Measurements from ENCODE around the gene STX2.
A peak's percentile ranks its signal among the peaks of the same experiment; 100 is the strongest.

STX2 gene

DNA sequence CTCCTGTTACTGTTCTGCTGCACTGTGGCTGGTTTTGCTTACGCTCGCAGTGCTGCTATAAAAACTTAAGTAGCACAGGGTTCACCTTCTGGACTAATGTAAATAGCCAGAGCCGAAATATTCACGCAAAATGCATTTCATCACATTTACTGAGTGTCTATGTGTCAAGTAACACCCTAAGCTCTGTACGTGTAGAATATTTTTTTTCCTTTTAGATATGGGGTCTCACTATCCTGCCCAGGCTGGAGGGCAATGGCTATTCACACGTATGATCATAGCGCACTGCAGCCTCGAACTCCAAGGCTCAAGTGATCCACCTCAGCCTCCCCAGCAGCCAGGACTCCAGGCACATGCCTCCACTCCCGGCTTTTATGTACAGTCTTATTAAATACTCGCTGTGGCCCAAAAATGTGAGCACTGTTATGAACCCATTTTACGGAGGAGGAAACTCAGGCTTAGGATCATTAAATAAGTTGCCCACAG, 62.2 kb downstream of the STX2 start:
- Histone ChIP-seq H3K4ac (ENCODE audit: low read length) (no peak overlapping the region), H3K4me3 (ENCODE audit: low read length in 2 of 2) (peak overlapping the region in 1 of 2 donors; percentile 45), H2BK5ac (ENCODE audit: low read length) (no peak overlapping the region), H3K36me3 (replicated peaks in 1 of 2; ENCODE audit: control insufficient read depth in 2 of 2, insufficient read depth in 2 of 2, low read length in 2 of 2) (no peaks in the 10 kb centered on the region), H3K18ac (ENCODE audit: low read length) (no peak overlapping the region), H2AK5ac (ENCODE audit: low read depth, low read length) (no peak overlapping the region), H3K9me3 (replicated peaks in 1 of 2; ENCODE audit: control insufficient read depth in 2 of 2, insufficient read depth in 1 of 2, low read depth in 1 of 2, low read length in 2 of 2) (no peaks in the 10 kb centered on the region), H4K8ac (ENCODE audit: low read depth, low read length) (no peak overlapping the region), H2BK120ac (ENCODE audit: low read depth, low read length) (no peak overlapping the region), H3K23ac (ENCODE audit: low read depth, low read length, poor library complexity) (no peak overlapping the region), H3K9ac (ENCODE audit: low read depth, low read length, poor library complexity) (no peak overlapping the region), H3K4me1 (ENCODE audit: control insufficient read depth in 2 of 2, insufficient read depth in 1 of 2, low read depth in 1 of 2, low read length in 2 of 2) (peaks cover 5 to 7% of the 10 kb centered on the region in 2 donors), H2BK12ac (ENCODE audit: low read length) (no peak overlapping the region), H3K4me2 (ENCODE audit: insufficient read depth, low read length, poor library complexity, severe bottlenecking) (peak overlapping the region; percentile 71), H4K91ac (ENCODE audit: low read depth, low read length, poor library complexity) (no peak overlapping the region), H3K79me1 (ENCODE audit: low read depth, low read length) (no peaks in the 10 kb centered on the region), H3K27me3 (ENCODE audit: control insufficient read depth in 3 of 3, insufficient read depth in 3 of 3, low read depth in 1 of 3, low read length in 3 of 3) (peaks cover 0 to 2% (median 0%) of the 10 kb centered on the region in 3 experiments), H3K27ac (replicated peaks; ENCODE audit: low read length) (no peak overlapping the region), H2BK15ac (ENCODE audit: low read length) (no peak overlapping the region), H2AFZ (ENCODE audit: low read length) (peak overlapping the region; percentile 97), H3K14ac (ENCODE audit: low read length) (no peak overlapping the region)
- no peak for DNase-seq (ENCODE audit: low spot score)
- WGBS, 2 donors (ENCODE audit: extremely low coverage in 2 of 2, insufficient read length in 2 of 2, insufficient replicate concordance in 1 of 2), result no CpG with 5 or more reads among the region's 11 CpGs

DNA sequence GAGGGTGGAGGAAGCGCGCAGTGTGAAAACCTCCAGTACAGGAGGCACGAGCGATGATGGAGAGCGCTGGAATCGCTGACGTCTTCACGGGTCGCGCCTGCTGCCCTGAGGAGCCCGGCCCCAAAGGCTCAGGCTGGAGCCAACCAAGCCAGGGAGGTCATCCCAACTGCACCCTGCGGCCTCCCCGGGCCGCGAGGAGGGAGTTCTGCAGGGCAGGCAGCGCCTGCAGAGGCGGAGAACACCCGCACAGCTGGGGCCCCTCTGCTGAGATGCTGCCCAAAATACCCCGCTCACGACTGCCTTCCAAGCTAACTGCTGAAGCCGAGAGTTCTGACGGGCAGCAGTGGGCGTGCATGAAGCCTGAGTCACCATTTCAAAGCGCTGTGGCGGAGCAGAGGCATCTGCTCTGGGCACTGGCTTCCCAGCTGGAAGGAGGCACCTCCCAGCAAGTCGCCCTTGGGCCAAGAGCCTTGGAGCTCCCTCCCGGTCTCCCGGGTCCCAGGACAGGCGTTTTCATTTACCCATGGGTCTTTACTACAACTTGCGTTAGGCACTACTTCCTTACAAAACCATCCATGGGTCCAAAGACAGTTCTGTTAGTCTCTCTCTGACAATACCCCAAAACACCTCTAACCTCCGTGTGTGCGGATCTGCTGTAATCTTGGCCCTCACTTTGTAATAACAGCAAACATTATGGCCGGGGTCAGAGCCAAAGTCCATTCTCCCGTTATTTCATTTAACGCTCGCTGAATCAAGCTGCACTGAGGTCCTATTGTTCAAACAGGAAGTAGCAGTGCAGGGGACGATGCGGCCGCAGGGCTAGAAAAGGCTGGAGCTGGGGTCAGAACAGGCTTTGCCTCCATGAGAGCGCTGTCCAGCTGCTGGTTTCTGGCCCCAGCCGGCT, 62.8 kb downstream of the STX2 start:
- WGBS, 2 donors (ENCODE audit: extremely low coverage in 2 of 2, insufficient read length in 2 of 2, insufficient replicate concordance in 1 of 2), result no CpG with 5 or more reads among the region's 41 CpGs
- H2BK12ac ChIP-seq (ENCODE audit: low read length), result no peak overlapping the region
- H3K9ac ChIP-seq (ENCODE audit: low read depth, low read length, poor library complexity), result no peak overlapping the region
- H2BK120ac ChIP-seq (ENCODE audit: low read depth, low read length), result no peak overlapping the region
- no peak overlapping the region for H3K4ac ChIP-seq (ENCODE audit: low read length)
- no peak overlapping the region for H4K8ac ChIP-seq (ENCODE audit: low read depth, low read length)
- H3K4me3 ChIP-seq (ENCODE audit: low read length in 2 of 2), result peak overlapping the region; percentile 21 to 45
- no peaks in the 10 kb centered on the region for H3K79me1 ChIP-seq (ENCODE audit: low read depth, low read length)
- H2AK5ac ChIP-seq (ENCODE audit: low read depth, low read length), result no peak overlapping the region
- peaks cover 5 to 7% of the 10 kb centered on the region in 2 donors for H3K4me1 ChIP-seq (ENCODE audit: control insufficient read depth in 2 of 2, insufficient read depth in 1 of 2, low read depth in 1 of 2, low read length in 2 of 2)
- H3K18ac ChIP-seq (ENCODE audit: low read length), result peak overlapping the region; percentile 56
- peak overlapping the region; percentile 2 for H3K23ac ChIP-seq (ENCODE audit: low read depth, low read length, poor library complexity)
- H2BK5ac ChIP-seq (ENCODE audit: low read length), result no peak overlapping the region
- H3K4me2 ChIP-seq (ENCODE audit: insufficient read depth, low read length, poor library complexity, severe bottlenecking), result peak overlapping the region; percentile 71
- DNase-seq (ENCODE audit: low spot score), result no peak
- no peaks in the 10 kb centered on the region for H3K36me3 ChIP-seq (replicated peaks in 1 of 2; ENCODE audit: control insufficient read depth in 2 of 2, insufficient read depth in 2 of 2, low read length in 2 of 2)
- no peak overlapping the region for H3K27ac ChIP-seq (replicated peaks; ENCODE audit: low read length)
- no peak overlapping the region for H3K14ac ChIP-seq (ENCODE audit: low read length)
- H4K91ac ChIP-seq (ENCODE audit: low read depth, low read length, poor library complexity), result no peak overlapping the region
- no peaks in the 10 kb centered on the region for H3K9me3 ChIP-seq (replicated peaks in 1 of 2; ENCODE audit: control insufficient read depth in 2 of 2, insufficient read depth in 1 of 2, low read depth in 1 of 2, low read length in 2 of 2)
- peak overlapping the region; percentile 97 for H2AFZ ChIP-seq (ENCODE audit: low read length)
- peaks cover 0 to 2% (median 0%) of the 10 kb centered on the region in 3 experiments for H3K27me3 ChIP-seq (ENCODE audit: control insufficient read depth in 3 of 3, insufficient read depth in 3 of 3, low read depth in 1 of 3, low read length in 3 of 3)
- H2BK15ac ChIP-seq (ENCODE audit: low read length), result no peak overlapping the region

DNA sequence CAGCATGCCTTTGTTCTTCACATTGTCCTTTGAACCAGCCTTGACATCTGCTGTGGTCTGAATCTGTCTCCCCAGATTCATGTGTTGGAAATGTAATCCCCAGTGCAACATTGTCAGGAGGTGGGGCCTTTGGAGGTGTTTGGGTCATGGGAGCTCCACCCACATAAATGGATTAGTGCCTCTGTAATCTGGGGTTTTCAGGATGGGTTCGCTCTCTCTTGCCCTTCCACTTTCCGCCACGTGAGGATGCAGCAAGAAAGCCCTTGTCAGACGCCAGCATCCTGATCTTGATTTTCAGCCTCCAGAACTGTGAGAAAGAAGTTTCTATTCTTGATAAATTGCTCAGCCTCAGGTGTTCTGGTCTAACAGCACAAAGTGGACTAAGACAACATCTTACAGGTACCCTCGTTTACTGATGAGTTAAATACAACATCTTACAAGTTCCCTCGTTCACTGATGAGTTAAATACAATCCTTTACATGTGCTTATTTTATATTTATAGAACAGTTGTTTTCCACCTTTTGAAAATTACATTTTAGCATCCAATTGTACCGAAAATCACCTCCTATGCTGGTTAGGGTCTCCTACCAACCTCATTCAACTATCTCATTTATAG, 68.5 kb downstream of the STX2 start:
- Histone ChIP-seq H3K27ac (replicated peaks; ENCODE audit: low read length) (no peak overlapping the region), H3K23ac (ENCODE audit: low read depth, low read length, poor library complexity) (no peak overlapping the region)
- DNase-seq (ENCODE audit: low spot score), result no peak

DNA sequence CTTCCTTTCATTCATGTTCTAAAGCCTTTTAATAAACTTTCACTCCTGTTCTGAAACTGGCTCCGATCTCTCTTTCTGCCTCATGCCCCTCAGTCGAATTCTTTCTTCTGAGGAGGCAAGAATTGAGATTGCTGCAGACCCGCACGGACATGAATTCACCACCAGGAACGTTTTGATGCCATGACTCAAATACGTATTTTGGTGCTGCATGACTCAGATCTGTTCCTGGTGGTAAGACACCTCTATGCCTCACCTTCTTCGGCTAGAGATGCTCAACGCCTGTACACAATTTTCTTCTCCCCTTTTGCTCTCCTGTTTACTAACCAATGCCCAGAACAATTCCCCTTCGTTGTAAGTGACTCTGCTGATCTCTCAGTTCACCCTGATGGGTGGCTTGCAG, 70.9 kb downstream of the STX2 start:
- Histone ChIP-seq H2BK15ac (ENCODE audit: low read length) (no peak overlapping the region), H3K36me3 (replicated peaks in 1 of 2; ENCODE audit: control insufficient read depth in 2 of 2, insufficient read depth in 2 of 2, low read length in 2 of 2) (peaks cover 0 to 8% of the 10 kb centered on the region in 2 donors), H3K4me3 (ENCODE audit: low read length in 2 of 2) (no peak overlapping the region), H2AFZ (ENCODE audit: low read length) (no peak overlapping the region), H3K9me3 (replicated peaks in 1 of 2; ENCODE audit: control insufficient read depth in 2 of 2, insufficient read depth in 1 of 2, low read depth in 1 of 2, low read length in 2 of 2) (peaks cover 5 to 11% of the 10 kb centered on the region in 2 donors), H3K79me1 (ENCODE audit: low read depth, low read length) (no peaks in the 10 kb centered on the region), H2AK5ac (ENCODE audit: low read depth, low read length) (no peak overlapping the region), H2BK120ac (ENCODE audit: low read depth, low read length) (no peak overlapping the region), H2BK5ac (ENCODE audit: low read length) (no peak overlapping the region), H3K4me1 (ENCODE audit: control insufficient read depth in 2 of 2, insufficient read depth in 1 of 2, low read depth in 1 of 2, low read length in 2 of 2) (no peaks in the 10 kb centered on the region), H3K27ac (replicated peaks; ENCODE audit: low read length) (no peak overlapping the region), H4K91ac (ENCODE audit: low read depth, low read length, poor library complexity) (no peak overlapping the region), H4K8ac (ENCODE audit: low read depth, low read length) (no peak overlapping the region), H3K14ac (ENCODE audit: low read length) (no peak overlapping the region), H3K4ac (ENCODE audit: low read length) (no peak overlapping the region), H3K27me3 (ENCODE audit: control insufficient read depth in 3 of 3, insufficient read depth in 3 of 3, low read depth in 1 of 3, low read length in 3 of 3) (peaks cover 0 to 1% (median 0%) of the 10 kb centered on the region in 3 experiments), H3K4me2 (ENCODE audit: insufficient read depth, low read length, poor library complexity, severe bottlenecking) (no peak overlapping the region), H3K18ac (ENCODE audit: low read length) (no peak overlapping the region), H2BK12ac (ENCODE audit: low read length) (no peak overlapping the region), H3K23ac (ENCODE audit: low read depth, low read length, poor library complexity) (no peak overlapping the region), H3K9ac (ENCODE audit: low read depth, low read length, poor library complexity) (no peak overlapping the region)
- no CpG with 5 or more reads among the region's 9 CpGs for WGBS, 2 donors (ENCODE audit: extremely low coverage in 2 of 2, insufficient read length in 2 of 2, insufficient replicate concordance in 1 of 2)
- DNase-seq (ENCODE audit: low spot score), result no peak

More for the DNA sequence above, 68.5 kb downstream of the STX2 start:
- Histone ChIP-seq H4K8ac (ENCODE audit: low read depth, low read length) (no peak overlapping the region), H3K9ac (ENCODE audit: low read depth, low read length, poor library complexity) (no peak overlapping the region), H3K36me3 (replicated peaks in 1 of 2; ENCODE audit: control insufficient read depth in 2 of 2, insufficient read depth in 2 of 2, low read length in 2 of 2) (no peaks in the 10 kb centered on the region), H3K4me3 (ENCODE audit: low read length in 2 of 2) (no peak overlapping the region), H3K4me2 (ENCODE audit: insufficient read depth, low read length, poor library complexity, severe bottlenecking) (no peak overlapping the region), H2AFZ (ENCODE audit: low read length) (no peak overlapping the region), H2AK5ac (ENCODE audit: low read depth, low read length) (no peak overlapping the region), H3K79me1 (ENCODE audit: low read depth, low read length) (no peaks in the 10 kb centered on the region), H3K14ac (ENCODE audit: low read length) (no peak overlapping the region), H2BK15ac (ENCODE audit: low read length) (no peak overlapping the region), H3K18ac (ENCODE audit: low read length) (no peak overlapping the region), H4K91ac (ENCODE audit: low read depth, low read length, poor library complexity) (no peak overlapping the region), H2BK12ac (ENCODE audit: low read length) (no peak overlapping the region), H2BK5ac (ENCODE audit: low read length) (no peak overlapping the region), H2BK120ac (ENCODE audit: low read depth, low read length) (no peak overlapping the region), H3K27me3 (ENCODE audit: control insufficient read depth in 3 of 3, insufficient read depth in 3 of 3, low read depth in 1 of 3, low read length in 3 of 3) (peaks cover 0 to 1% (median under 1%) of the 10 kb centered on the region in 3 experiments), H3K4me1 (ENCODE audit: control insufficient read depth in 2 of 2, insufficient read depth in 1 of 2, low read depth in 1 of 2, low read length in 2 of 2) (peaks cover 0 to under 1% of the 10 kb centered on the region in 2 donors), H3K9me3 (replicated peaks in 1 of 2; ENCODE audit: control insufficient read depth in 2 of 2, insufficient read depth in 1 of 2, low read depth in 1 of 2, low read length in 2 of 2) (no peaks in the 10 kb centered on the region), H3K4ac (ENCODE audit: low read length) (no peak overlapping the region)
- no CpG with 5 or more reads among the region's 7 CpGs for WGBS, 2 donors (ENCODE audit: extremely low coverage in 2 of 2, insufficient read length in 2 of 2, insufficient replicate concordance in 1 of 2)
